Coronary artery (tissue), 2 donors: ENCODE measurements around the gene TSPO.

Source experiments
- DNase-seq: peaks from one replicate; pipeline ENCODE4 v3.0.0-alpha.2; 2017; ENCODE audit warnings: low spot score
- H3K27ac ChIP-seq, 2 donors: fragments of 200-600 bp; sonication (generic); one replicate each; pipeline ENCODE4 v1.5.1; 2016 to 2019
- H3K4me3 ChIP-seq: fragments of 200-600 bp; sonication (generic); 2 replicates; pipeline ENCODE4 v1.5.1; 2016; ENCODE audit warnings: mild to moderate bottlenecking, moderate library complexity
- CTCF ChIP-seq: fragments of 200-600 bp; sonication (generic); IDR thresholded peaks from one replicate; pipeline ENCODE4 v1.5.1; 2019; ENCODE audit warnings: antibody characterized with exemption

TSPO gene

GRCh38 chr22:43173976-43174720 is 22.8 kb downstream of the TSPO start:
- H3K4me3 ChIP-seq, result no peak overlapping the region
- no peak for TF ChIP-seq CTCF
- DNase-seq, result no peak
- H3K27ac ChIP-seq, result no peak overlapping the region

GRCh38 chr22:43174941-43175531 is 23.7 kb downstream of the TSPO start:
- no peak overlapping the region for H3K27ac ChIP-seq
- no peak for DNase-seq

GRCh38 chr22:43176090-43176489 is 24.7 kb downstream of the TSPO start:
- Histone ChIP-seq H3K4me3 (no peak overlapping the region), H3K27ac (no peak overlapping the region)
- no peak for TF ChIP-seq CTCF
- no peak for DNase-seq

More at GRCh38 chr22:43174941-43175531, 23.7 kb downstream of the TSPO start:
- no peak for TF ChIP-seq CTCF
- no peak overlapping the region for H3K4me3 ChIP-seq

- Histone ChIP-seq H3K27ac (no peak overlapping the region), H3K4me3 (no peak overlapping the region)
- TF ChIP-seq CTCF, result no peak
- no peak for DNase-seq
Observed at GRCh38 chr22:43177479-43177878, 26.1 kb downstream of the TSPO start.

- no peak overlapping the region for H3K27ac ChIP-seq
- no peak for DNase-seq
- no peak overlapping the region for H3K4me3 ChIP-seq
- no peak for TF ChIP-seq CTCF
Observed at GRCh38 chr22:43179146-43179910, 28.0 kb downstream of the TSPO start.

- Histone ChIP-seq H3K4me3 (no peak overlapping the region), H3K27ac (no peak overlapping the region)
- TF ChIP-seq CTCF, result no peak
- no peak for DNase-seq
Observed at GRCh38 chr22:43179911-43180195, 28.5 kb downstream of the TSPO start.

GRCh38 chr22:43180670-43181069 is 29.3 kb downstream of the TSPO start:
- no peak for TF ChIP-seq CTCF
- H3K27ac ChIP-seq, result no peak overlapping the region
- no peak for DNase-seq
- H3K4me3 ChIP-seq, result no peak overlapping the region
